GM10266 (cell line): ENCODE measurements around the gene BAD.

Experiments
- DNase-seq: peaks from one replicate; pipeline ENCODE4 v3.0.0; 2012; ENCODE audit errors: extremely low spot score
- TF ChIP-seq, protein P1 (sequence below): IDR thresholded peaks from 2 replicates; pipeline ENCODE4 v1.5.1; 2012; ENCODE audit warnings: mild to moderate bottlenecking, low read depth; ENCODE audit not compliant: control insufficient read depth, insufficient read depth; ENCODE audit errors: missing control alignments

The BAD gene

DNA sequence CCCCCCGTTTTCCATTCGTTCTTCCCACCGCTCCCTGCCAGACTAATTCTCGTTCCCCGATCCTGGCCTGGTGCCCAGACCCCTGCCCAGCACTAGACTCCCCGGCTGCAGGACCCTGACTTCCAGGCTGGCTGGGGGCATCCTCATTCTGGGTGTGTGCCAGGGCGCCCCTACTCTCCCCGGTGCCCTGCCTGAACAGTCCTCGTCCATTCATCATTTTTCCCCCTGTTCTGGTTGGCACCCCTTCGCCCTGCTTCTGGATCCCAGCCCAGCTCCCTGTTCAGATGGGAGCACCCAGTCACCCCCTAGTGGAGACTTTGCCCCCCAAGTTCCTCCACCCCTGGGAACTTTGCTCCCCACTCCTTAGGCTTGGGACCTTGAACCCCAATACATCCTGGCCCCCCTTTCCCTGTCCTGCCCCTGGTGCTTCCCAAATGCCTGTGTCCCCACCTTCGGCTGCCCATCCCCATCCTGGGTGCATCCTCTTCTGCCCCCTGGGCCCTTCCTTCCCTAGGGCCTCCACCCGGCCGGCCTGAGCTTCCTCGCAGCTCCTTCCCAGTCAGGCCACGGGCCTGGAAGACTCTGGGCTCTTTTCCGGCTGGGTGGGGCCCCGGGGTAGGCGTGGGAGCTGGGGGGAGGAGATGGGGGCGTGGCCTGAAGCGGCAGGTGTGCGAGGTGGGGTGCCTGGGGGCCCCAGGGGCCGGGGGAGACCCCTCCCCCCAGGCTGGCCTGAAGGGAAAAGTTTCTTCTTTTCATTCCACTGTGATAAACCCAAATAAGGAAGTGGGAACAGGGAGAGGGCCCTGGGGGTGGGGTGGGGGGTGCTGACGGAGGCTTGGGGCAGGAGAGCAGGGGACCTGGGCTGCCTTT is 32.2 kb downstream of the BAD start:
- peak; percentile 64 for DNase-seq
- TF ChIP-seq, protein P1, sequence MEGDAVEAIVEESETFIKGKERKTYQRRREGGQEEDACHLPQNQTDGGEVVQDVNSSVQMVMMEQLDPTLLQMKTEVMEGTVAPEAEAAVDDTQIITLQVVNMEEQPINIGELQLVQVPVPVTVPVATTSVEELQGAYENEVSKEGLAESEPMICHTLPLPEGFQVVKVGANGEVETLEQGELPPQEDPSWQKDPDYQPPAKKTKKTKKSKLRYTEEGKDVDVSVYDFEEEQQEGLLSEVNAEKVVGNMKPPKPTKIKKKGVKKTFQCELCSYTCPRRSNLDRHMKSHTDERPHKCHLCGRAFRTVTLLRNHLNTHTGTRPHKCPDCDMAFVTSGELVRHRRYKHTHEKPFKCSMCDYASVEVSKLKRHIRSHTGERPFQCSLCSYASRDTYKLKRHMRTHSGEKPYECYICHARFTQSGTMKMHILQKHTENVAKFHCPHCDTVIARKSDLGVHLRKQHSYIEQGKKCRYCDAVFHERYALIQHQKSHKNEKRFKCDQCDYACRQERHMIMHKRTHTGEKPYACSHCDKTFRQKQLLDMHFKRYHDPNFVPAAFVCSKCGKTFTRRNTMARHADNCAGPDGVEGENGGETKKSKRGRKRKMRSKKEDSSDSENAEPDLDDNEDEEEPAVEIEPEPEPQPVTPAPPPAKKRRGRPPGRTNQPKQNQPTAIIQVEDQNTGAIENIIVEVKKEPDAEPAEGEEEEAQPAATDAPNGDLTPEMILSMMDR, result peak; percentile 31

DNA sequence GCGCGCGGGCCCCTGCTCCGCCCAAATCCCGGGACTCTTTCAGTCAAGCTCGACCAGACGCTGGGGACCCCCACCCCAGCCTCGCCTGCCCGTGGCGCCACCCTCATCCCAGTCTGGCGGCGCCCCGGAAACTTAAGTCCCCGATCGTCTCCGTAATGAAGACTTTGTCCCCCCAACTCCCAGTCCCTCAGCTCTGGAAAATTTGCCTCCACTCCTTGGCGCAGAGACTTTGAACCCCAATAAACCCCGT is 32.8 kb downstream of the BAD start:
- TF ChIP-seq, protein P1, result no peak
- DNase-seq, result no peak

DNA sequence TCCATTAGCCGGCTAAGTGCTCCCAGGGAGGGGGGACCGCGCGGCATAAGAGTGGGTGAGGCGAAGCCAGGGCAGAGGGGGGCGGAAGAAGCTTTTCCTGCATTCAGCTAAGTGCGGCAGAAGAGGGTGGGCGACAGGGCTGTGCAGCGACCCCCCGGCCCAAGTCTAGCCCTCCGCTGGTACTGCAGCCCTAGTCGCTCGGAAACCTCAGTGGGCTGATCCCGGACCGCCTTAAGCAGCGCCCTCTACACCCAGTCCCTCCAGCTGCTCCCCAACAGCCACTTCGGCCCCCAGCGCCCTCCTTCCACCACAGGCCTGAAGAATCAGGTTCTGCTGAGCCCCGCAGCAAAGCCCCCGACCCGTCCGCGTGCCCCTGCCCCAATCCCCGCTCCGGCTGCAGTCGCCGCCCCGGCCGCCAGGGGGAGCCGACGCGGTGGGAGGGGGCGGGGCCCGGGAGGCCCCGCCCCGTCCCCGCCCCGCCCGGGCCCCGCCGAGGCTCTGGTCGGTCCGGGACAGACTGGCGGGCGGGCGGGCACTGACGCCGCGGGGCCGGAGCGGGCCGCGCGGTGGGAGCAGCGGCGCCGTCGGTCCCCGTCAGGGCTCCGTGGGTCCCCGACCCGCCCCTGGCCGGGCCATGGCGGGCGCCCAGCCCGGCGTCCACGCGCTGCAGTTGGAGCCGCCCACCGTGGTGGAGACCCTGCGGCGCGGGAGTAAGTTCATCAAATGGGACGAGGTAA is 33.3 kb downstream of the BAD start, which contains the start of gene PLCB3:
Gene PLCB3, plus strand, starts transcription at position 515 of the 737 bp plus-strand sequence. Its CDS starts 120 bp downstream, at position 635.
- TF ChIP-seq, protein P1, result peak; percentile 84
- peak; percentile 97 for DNase-seq

DNA sequence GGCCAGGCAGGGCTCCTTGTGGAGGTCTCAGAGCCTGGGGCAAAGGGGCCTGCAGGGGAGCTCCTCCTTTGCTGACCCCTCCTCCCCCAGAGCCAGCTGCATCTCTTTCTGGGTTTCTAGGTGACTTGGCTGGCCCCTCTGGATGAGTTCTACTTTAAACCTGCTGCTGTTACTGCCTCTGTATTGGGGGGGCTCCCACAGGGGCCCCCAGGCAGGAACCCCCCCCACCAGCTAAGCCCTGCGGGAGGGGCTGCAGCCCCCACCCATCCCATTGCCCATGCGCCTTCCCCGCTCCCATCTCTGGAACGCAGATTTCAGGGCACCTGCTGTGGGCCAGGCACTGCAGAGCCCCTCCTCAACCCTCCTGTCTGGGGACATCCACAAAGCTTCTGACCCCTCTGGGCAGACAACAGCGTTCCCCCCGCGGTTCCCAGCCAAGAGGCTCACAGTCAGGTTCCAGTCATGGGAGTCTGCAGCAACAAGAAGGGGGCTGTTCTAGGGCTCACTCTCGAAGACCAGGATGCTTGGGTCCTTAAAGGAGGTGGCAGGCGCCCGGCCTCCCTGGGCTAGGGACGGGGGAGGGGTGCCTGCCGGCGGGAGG is 34.0 kb downstream of the BAD start:
- DNase-seq, result no peak
- TF ChIP-seq, protein P1, result no peak

DNA sequence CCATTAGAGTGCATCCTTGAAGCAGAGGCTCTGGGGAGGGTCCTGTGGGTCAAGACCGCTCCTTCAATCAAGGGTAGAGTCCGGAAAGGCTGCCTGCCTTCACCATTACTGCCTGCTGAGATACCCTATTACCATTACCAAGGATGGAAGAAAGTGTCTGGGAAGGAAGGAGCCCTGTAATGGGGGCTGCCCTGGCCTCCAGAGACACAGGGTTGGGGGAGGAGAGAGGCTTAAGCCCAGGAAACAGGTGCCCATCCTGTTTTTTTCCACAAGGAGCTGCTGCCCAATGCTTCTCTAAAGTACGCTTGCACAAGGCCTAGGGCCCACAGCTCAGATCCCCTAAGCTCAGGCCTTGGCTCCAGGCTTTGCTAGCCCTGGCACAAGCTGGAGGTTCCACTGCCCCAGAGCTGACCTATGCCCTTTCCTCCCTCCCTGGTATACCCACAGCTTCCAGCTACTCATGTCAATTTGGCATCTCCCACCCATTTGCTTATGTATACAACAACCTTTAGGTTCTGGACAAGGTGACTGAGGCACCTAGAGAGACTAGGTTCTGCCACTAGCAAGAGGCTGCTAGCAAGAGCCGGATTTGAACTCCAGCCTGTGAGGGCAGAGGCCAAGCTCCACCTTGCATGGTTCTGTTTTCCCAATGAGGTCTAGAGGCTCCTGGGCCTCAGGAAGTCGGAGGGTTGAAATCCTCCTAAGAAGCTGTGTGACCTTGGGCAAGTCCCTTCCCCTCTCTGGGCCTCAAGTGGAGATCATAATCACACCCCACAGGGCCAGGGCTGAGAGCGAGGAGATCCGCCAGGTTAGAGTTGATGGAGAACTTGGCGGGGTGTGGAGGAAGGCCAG is 34.7 kb downstream of the BAD start:
- DNase-seq, result no peak
- TF ChIP-seq, protein P1, result no peak

DNA sequence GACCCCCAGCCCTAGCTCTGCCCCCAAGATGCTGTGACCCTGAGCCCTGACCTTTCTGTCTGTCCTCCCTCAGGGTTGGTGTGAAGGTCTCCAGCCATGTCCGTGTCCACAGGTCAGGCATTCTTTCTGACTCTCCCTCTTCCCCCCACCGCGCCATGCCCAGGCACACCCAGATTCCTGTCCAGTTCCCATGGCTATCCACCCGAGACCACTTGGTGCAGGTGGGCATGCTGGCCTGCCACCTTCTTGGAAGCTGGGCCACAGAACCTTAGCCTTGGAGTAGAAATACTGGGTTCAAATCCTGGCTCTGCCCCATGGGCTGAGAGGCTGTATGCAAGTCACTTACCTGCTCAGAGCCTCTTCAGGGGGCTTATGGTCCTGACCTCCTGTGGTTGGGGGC is 35.4 kb downstream of the BAD start:
- DNase-seq, result no peak
- TF ChIP-seq, protein P1, result no peak
